AG10803 (cell line): ENCODE results near the gene COL6A3.
A peak's percentile ranks its signal among the peaks of the same experiment; 100 is the strongest.

ENCODE experiments used
- DNase-seq: peaks from one replicate; pipeline ENCODE4 v3.0.0; 2010; ENCODE audit warnings: low read depth
- H3K4me3 ChIP-seq: 2 replicates; pipeline ENCODE4 v1.5.1; 2011; ENCODE audit warnings: mild to moderate bottlenecking, low read length, control low read depth
- CTCF ChIP-seq: conservative IDR thresholded peaks from 2 replicates; pipeline ENCODE4 v1.5.1; 2011; ENCODE audit warnings: mild to moderate bottlenecking, low read length, control low read depth, inconsistent platforms

The COL6A3 gene

GRCh38 chr2:237455764-237456163 is 41.8 kb upstream of the COL6A3 start:
- DNase-seq = no peak
- H3K4me3 ChIP-seq = no peak overlapping the region
- TF ChIP-seq CTCF = no peak

- DNase-seq = no peak
- no peak overlapping the region for H3K4me3 ChIP-seq
- TF ChIP-seq CTCF = no peak
These were observed 39.7 kb upstream of the COL6A3 start for GRCh38 chr2:237453671-237454070.

DNA sequence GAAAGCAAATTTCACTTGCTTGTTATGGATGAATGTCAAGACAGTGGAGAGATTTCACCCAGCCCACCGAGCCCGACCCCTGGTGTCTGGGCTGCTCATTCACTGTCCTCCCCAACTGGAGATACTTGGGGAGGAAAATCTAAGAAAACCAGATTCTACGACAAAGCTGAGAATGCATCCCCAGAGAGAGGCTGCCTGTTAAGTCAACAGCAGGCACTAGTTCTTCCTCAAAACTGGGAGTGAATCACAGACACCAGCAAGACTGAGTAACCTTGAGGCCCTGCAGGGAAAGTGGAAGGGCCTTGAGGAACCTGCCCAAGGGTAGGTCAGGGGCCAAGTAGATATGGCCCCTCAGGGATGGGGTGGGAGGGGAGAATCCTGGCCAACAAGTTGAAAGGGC is 38.9 kb upstream of the COL6A3 start:
- no peak for TF ChIP-seq CTCF
- H3K4me3 ChIP-seq = no peak overlapping the region
- DNase-seq = no peak

- H3K4me3 ChIP-seq = no peak overlapping the region; the same call in 1 of the 2 replicates
- peak; percentile 59 for TF ChIP-seq CTCF
- peak; percentile 41 for DNase-seq
These were observed 37.9 kb upstream of the COL6A3 start for GRCh38 chr2:237451643-237452469.

DNA sequence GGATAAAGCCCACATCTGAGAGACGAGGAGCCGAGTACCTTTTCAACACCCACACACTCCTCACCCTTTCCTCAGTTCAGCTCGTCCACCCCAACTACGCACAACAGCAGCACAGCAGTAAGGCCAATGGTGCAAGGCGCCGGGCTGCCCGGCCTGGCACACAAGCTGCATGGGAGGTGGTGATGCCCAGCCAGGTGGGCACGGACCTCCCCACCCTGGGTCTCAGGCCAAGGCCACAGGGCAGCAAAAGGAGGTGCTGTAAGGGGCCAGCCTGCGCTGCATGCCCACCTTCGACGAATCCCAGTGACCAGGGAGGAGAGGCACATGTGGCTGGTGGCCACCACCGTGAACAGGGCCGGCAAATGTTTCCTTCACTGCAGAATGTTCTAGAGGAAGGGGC is 36.6 kb upstream of the COL6A3 start:
- H3K4me3 ChIP-seq = no peak overlapping the region
- no peak for TF ChIP-seq CTCF
- DNase-seq = no peak

GRCh38 chr2:237450108-237450507 is 36.1 kb upstream of the COL6A3 start:
- TF ChIP-seq CTCF = no peak
- DNase-seq = no peak
- H3K4me3 ChIP-seq = no peak overlapping the region

GRCh38 chr2:237449193-237449881 is 35.4 kb upstream of the COL6A3 start:
- no peak overlapping the region for H3K4me3 ChIP-seq
- DNase-seq = peak; percentile 37
- no peak for TF ChIP-seq CTCF
